Measurements from ENCODE around the gene SPPL2C. TPM values are rescaled to one million over a fixed set of nuclear protein-coding genes. Genes with fewer than 3 reads are reported as not detected.
A peak's percentile ranks its signal among the peaks of the same experiment; 100 is the strongest.

The SPPL2C gene
- total and polyA plus RNA-seq, 2 of the 13 experiments (the other 11 are each of a cell fraction or from before 2014, with no cell fraction given), result not detected

- TF ChIP-seq MTA3 (CRISPR knock-in tag; IDR thresholded peaks at IDR 0.05) (no peak), SMYD3 (CRISPR knock-in tag; IDR thresholded peaks at IDR 0.05) (no peak), HIVEP1 (CRISPR knock-in tag; IDR thresholded peaks at IDR 0.05) (no peak), SKIL (CRISPR knock-in tag; IDR thresholded peaks at IDR 0.05; ENCODE audit: borderline replicate concordance) (0 out of 2 replicates have a peak, but pooled peaks have one; percentile 33), TFDP2 (CRISPR knock-in tag; IDR thresholded peaks at IDR 0.05) (no peak), TERF1 (CRISPR knock-in tag; IDR thresholded peaks at IDR 0.05) (0 out of 2 replicates have a peak, but pooled peaks have one; percentile 21), DBP (CRISPR knock-in tag; IDR thresholded peaks at IDR 0.05; ENCODE audit: not compliant biosample characterization) (no peak), THAP9 (CRISPR knock-in tag; IDR thresholded peaks at IDR 0.05; ENCODE audit: borderline replicate concordance) (no peak), ARHGAP35 (CRISPR knock-in tag; IDR thresholded peaks at IDR 0.05; ENCODE audit: borderline replicate concordance) (no peak), ZNF605 (CRISPR knock-in tag; IDR thresholded peaks at IDR 0.05) (0 out of 2 replicates have a peak, but pooled peaks have one; percentile 35), ZNF530 (CRISPR knock-in tag; IDR thresholded peaks at IDR 0.05; ENCODE audit: low read depth) (no peak), ZNF24 (IDR thresholded peaks at IDR 0.05) (no peak), ZNF343 (CRISPR knock-in tag; IDR thresholded peaks at IDR 0.05) (no peak), ZBTB44 (CRISPR knock-in tag; IDR thresholded peaks at IDR 0.05) (peak; percentile 89; the same call in 1 of the 2 replicates), SRSF9 (IDR thresholded peaks at IDR 0.05; ENCODE audit: borderline replicate concordance, insufficient read depth, low read depth, low read length, poor library complexity, severe bottlenecking) (no peak), ZNF549 (CRISPR knock-in tag; IDR thresholded peaks at IDR 0.05) (no peak), ZNF484 (CRISPR knock-in tag; IDR thresholded peaks at IDR 0.05; ENCODE audit: borderline replicate concordance, low read depth) (no peak), SPEN (CRISPR knock-in tag; IDR thresholded peaks at IDR 0.05; ENCODE audit: low read depth) (no peak)
Measured at GRCh38 chr17:45857977-45858708, 13.5 kb downstream of the SPPL2C start (continued).

Measured in HepG2 (cell line).